KMS-11 (cell line): ENCODE measurements around the gene LIMK2.

Experiments used
- H2AFZ ChIP-seq: fragments of 200-600 bp; sonication (generic); 2 replicates; pipeline ENCODE4 v1.6.1; 2016; ENCODE audit warnings: antibody characterized with exemption, mixed run types, low read depth
- H3K27ac ChIP-seq: fragments of 200-600 bp; sonication (generic); 2 replicates; pipeline ENCODE4 v1.6.1; 2016; ENCODE audit warnings: mild to moderate bottlenecking, mixed run types
- H3K27me3 ChIP-seq: fragments of 200-600 bp; sonication (generic); 2 replicates; pipeline ENCODE4 v1.6.1; 2017; ENCODE audit warnings: mild to moderate bottlenecking, low read depth, mixed run types, moderate library complexity; ENCODE audit not compliant: insufficient read depth
- H3K36me3 ChIP-seq: fragments of 200-600 bp; sonication (generic); 2 replicates; pipeline ENCODE4 v1.6.1; 2017; ENCODE audit warnings: mild to moderate bottlenecking, mixed run types; ENCODE audit not compliant: insufficient read depth
- H3K4me1 ChIP-seq: fragments of 200-600 bp; sonication (generic); 2 replicates; pipeline ENCODE4 v1.6.1; 2016; ENCODE audit warnings: mild to moderate bottlenecking, low read depth, mixed run types; ENCODE audit not compliant: poor library complexity, severe bottlenecking
- H3K4me2 ChIP-seq: fragments of 200-600 bp; sonication (generic); 2 replicates; pipeline ENCODE4 v1.7.0; 2016; ENCODE audit warnings: mild to moderate bottlenecking, mixed run types
- H3K4me3 ChIP-seq: fragments of 200-600 bp; sonication (generic); IDR thresholded peaks from 2 replicates; pipeline ENCODE4 v1.6.1; 2017; ENCODE audit warnings: low read depth, low read length, mixed read lengths; ENCODE audit not compliant: insufficient read depth
- H3K79me2 ChIP-seq: fragments of 200-600 bp; sonication (generic); 2 replicates; pipeline ENCODE4 v1.6.1; 2016; ENCODE audit warnings: low read depth, mixed run types; ENCODE audit not compliant: insufficient read depth
- H3K9ac ChIP-seq: fragments of 200-600 bp; sonication (generic); 2 replicates; pipeline ENCODE4 v1.6.1; 2016; ENCODE audit warnings: mild to moderate bottlenecking, mixed run types
- H4K20me1 ChIP-seq: fragments of 200-600 bp; sonication (generic); 2 replicates; pipeline ENCODE4 v1.6.1; 2016; ENCODE audit warnings: mild to moderate bottlenecking, mixed run types; ENCODE audit not compliant: insufficient read depth
- CTCF ChIP-seq: fragments of 200-600 bp; sonication (generic); conservative IDR thresholded peaks from 2 replicates; pipeline ENCODE4 v1.6.1; 2017; ENCODE audit warnings: low read depth, mild to moderate bottlenecking, antibody characterized with exemption, low read length, moderate library complexity, mixed read lengths

LIMK2 gene

DNA sequence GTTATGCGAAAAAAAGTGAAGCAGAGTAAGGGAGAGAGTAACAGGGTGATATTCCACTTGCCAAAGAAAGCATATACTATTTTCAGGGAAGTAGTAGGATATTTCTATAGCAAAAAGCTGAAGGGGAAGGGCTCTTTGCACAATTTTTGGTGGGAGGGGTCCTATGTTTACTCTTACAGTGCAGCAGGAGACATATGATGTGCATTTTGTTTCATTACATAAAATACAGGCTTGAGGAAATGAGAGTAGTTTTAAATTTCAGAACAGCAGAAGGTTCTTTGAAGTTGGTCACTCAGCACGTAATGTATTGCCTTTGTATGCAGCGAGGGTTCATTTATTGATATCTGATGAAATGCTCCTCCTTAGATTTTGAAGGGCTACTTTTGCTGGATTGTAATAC is 83.3 kb downstream of the LIMK2 start:
- no peaks in the 10 kb centered on the region for H4K20me1 ChIP-seq
- no peaks in the 10 kb centered on the region for H3K36me3 ChIP-seq
- no peak overlapping the region for H3K4me3 ChIP-seq
- no peak for TF ChIP-seq CTCF
- no peak overlapping the region for H3K27ac ChIP-seq
- H3K27me3 ChIP-seq = no peaks in the 10 kb centered on the region
- no peak overlapping the region for H2AFZ ChIP-seq
- peaks cover 20% of the 10 kb centered on the region for H3K4me1 ChIP-seq
- H3K4me2 ChIP-seq = no peak overlapping the region
- H3K9ac ChIP-seq = no peak overlapping the region
- H3K79me2 ChIP-seq = no peaks in the 10 kb centered on the region; the same call in 1 of the 2 replicates

DNA sequence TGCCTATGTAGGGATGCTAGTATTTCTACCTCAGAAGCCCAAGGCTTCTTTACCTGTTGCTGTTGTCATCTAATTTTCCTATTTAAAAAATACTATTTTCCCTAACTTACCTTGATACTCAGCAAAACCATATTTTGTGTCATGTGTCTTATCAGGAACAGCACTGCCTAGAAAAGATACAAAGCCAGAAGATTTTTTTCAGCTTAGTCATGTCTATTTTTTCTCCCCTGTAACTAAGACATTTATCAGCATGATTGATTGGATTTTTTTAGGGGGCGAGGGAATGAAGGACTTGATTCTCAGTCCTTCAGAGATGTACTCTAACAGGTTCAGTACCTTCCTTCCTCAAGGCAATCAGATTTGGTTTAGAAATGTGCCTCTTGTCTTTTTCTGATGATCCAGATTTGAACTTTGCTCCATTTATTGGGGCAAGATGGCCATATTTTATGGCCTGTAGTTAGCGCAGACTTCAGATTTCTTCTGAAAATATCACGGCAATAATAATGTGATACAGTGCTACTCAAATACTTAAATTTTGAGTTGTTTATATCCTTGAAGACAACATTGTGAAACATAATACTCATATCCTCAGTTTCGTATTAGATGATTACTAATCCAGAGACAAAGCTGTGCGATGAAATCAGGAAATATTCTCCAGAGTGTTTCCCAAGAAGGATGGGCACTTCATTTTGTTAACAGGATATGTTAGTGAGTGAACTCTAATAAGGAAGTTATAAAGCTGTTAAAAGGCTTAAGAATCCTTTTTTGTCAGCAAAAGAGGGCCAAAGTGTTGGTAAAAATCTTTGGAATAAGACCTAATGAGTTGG is 83.9 kb downstream of the LIMK2 start:
- Histone ChIP-seq H3K4me1 (peaks cover 20% of the 10 kb centered on the region), H2AFZ (no peak overlapping the region), H3K36me3 (no peaks in the 10 kb centered on the region), H3K4me2 (no peak overlapping the region), H3K9ac (no peak overlapping the region), H4K20me1 (no peaks in the 10 kb centered on the region), H3K79me2 (no peaks in the 10 kb centered on the region; the same call in 1 of the 2 replicates), H3K4me3 (no peak overlapping the region), H3K27me3 (no peaks in the 10 kb centered on the region), H3K27ac (no peak overlapping the region)
- TF ChIP-seq CTCF = no peak

- Histone ChIP-seq H3K36me3 (no peaks in the 10 kb centered on the region), H3K9ac (no peak overlapping the region), H2AFZ (no peak overlapping the region), H4K20me1 (no peaks in the 10 kb centered on the region), H3K27ac (no peak overlapping the region), H3K4me1 (peaks cover under 1% of the 10 kb centered on the region), H3K27me3 (no peaks in the 10 kb centered on the region), H3K79me2 (no peaks in the 10 kb centered on the region), H3K4me3 (no peak overlapping the region), H3K4me2 (no peak overlapping the region)
- no peak for TF ChIP-seq CTCF
Observed at GRCh38 chr22:31300896-31301295, 88.8 kb downstream of the LIMK2 start.

DNA sequence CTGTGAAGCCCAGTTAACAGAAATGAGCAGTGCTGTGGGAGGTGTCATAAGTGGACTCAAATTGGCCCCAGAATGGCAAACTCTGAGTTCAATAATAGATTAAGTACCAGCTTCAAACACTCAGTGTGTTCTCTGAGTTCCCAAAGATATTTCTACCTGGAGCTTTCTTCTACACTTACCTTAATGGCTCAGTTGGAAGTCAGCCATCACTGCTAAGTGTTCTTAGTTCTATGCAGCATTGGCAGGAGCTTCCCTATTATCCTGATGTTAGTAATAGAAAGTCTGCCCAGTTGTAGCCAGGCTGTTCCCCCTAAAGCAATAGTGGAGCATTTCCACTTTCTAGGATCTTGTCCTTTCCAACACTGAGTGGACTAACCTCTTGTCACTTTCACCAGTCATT is 89.9 kb downstream of the LIMK2 start:
- no peak for TF ChIP-seq CTCF
- H3K27ac ChIP-seq = no peak overlapping the region
- H3K4me1 ChIP-seq = no peaks in the 10 kb centered on the region
- H3K4me2 ChIP-seq = no peak overlapping the region
- no peaks in the 10 kb centered on the region for H3K36me3 ChIP-seq
- no peaks in the 10 kb centered on the region for H3K79me2 ChIP-seq
- no peaks in the 10 kb centered on the region for H4K20me1 ChIP-seq
- no peak overlapping the region for H3K9ac ChIP-seq
- no peak overlapping the region for H2AFZ ChIP-seq
- no peaks in the 10 kb centered on the region for H3K27me3 ChIP-seq
- H3K4me3 ChIP-seq = no peak overlapping the region
